OCI-LY1 (cell line): ENCODE measurements around the gene SLC25A26.

ENCODE experiments used
- H2AFZ ChIP-seq: fragments of 200-600 bp; sonication (generic), shearing (Covaris generic); 2 replicates; pipeline ENCODE4 v1.6.0; 2014; ENCODE audit warnings: antibody characterized with exemption, mild to moderate bottlenecking, low read length
- H3F3A ChIP-seq: fragments of 200-600 bp; sonication (generic), shearing (Covaris generic); 2 replicates; pipeline ENCODE4 v1.6.0; 2014; ENCODE audit warnings: mild to moderate bottlenecking, antibody characterized with exemption, low read length, moderate library complexity; ENCODE audit not compliant: insufficient read depth
- H3K27ac ChIP-seq: fragments of 200-600 bp; sonication (generic); 2 replicates; pipeline ENCODE4 v1.5.1; 2014; ENCODE audit warnings: low read length, mixed run types, mild to moderate bottlenecking, low read depth; ENCODE audit not compliant: poor library complexity, severe bottlenecking
- H3K27me3 ChIP-seq: fragments of 200-600 bp; sonication (generic); 2 replicates; pipeline ENCODE4 v1.6.0; 2014; ENCODE audit warnings: antibody characterized with exemption, mild to moderate bottlenecking, low read length, moderate library complexity; ENCODE audit not compliant: insufficient read depth
- H3K36me3 ChIP-seq: fragments of 200-600 bp; sonication (generic); 2 replicates; pipeline ENCODE4 v1.6.1; 2014; ENCODE audit warnings: mild to moderate bottlenecking, antibody characterized with exemption, low read length, moderate library complexity, mixed read lengths; ENCODE audit not compliant: insufficient read depth
- H3K4me1 ChIP-seq: fragments of 200-600 bp; sonication (generic); 2 replicates; pipeline ENCODE4 v1.5.1; 2014; ENCODE audit warnings: mild to moderate bottlenecking, low read length, moderate library complexity; ENCODE audit not compliant: insufficient read depth, severe bottlenecking
- H3K4me2 ChIP-seq: fragments of 200-600 bp; sonication (generic), shearing (Covaris generic); 2 replicates; pipeline ENCODE4 v1.6.1; 2014; ENCODE audit warnings: low read length
- H3K4me3 ChIP-seq: fragments of 200-600 bp; sonication (generic); 2 replicates; pipeline ENCODE4 v1.5.1; 2014; ENCODE audit warnings: low read length, low read depth, mild to moderate bottlenecking, mixed read lengths; ENCODE audit not compliant: poor library complexity, severe bottlenecking
- H3K79me2 ChIP-seq: fragments of 200-600 bp; shearing (Covaris generic); 2 replicates; pipeline ENCODE4 v1.6.1; 2016; ENCODE audit warnings: mixed run types, low read length, mixed read lengths; ENCODE audit not compliant: insufficient read depth
- H3K9ac ChIP-seq: fragments of 200-600 bp; sonication (generic), shearing (Covaris generic); 2 replicates; pipeline ENCODE4 v1.6.1; 2014; ENCODE audit warnings: mild to moderate bottlenecking, low read length, mixed read lengths
- H3K9me2 ChIP-seq: fragments of 200-600 bp; sonication (generic), shearing (Covaris generic); 2 replicates; pipeline ENCODE4 v1.6.1; 2014; ENCODE audit warnings: low read depth, mild to moderate bottlenecking, low read length, mixed read lengths
- H3K9me3 ChIP-seq: fragments of 200-600 bp; shearing (Covaris generic); 2 replicates; pipeline ENCODE4 v1.6.1; 2014; ENCODE audit warnings: low read length, mixed read lengths
- H4K20me1 ChIP-seq: fragments of 200-600 bp; sonication (generic), shearing (Covaris generic); 2 replicates; pipeline ENCODE4 v1.6.0; 2016; ENCODE audit warnings: mild to moderate bottlenecking, low read length; ENCODE audit not compliant: insufficient read depth
- EZH2 ChIP-seq: fragments of 200-600 bp; sonication (generic), shearing (Covaris generic); IDR thresholded peaks from 2 replicates; pipeline ENCODE4 v1.8.0; 2017; ENCODE audit warnings: borderline replicate concordance, mixed run types, mild to moderate bottlenecking, antibody characterized with exemption, low read length, moderate library complexity, mixed read lengths
- TF ChIP-seq, protein P1 (sequence below): fragments of 200-600 bp; sonication (generic), shearing (Covaris generic); IDR thresholded peaks from 2 replicates; pipeline ENCODE4 v1.5.1; 2017; ENCODE audit warnings: mild to moderate bottlenecking, antibody characterized with exemption, low read length, moderate library complexity, mixed read lengths

The SLC25A26 gene

DNA sequence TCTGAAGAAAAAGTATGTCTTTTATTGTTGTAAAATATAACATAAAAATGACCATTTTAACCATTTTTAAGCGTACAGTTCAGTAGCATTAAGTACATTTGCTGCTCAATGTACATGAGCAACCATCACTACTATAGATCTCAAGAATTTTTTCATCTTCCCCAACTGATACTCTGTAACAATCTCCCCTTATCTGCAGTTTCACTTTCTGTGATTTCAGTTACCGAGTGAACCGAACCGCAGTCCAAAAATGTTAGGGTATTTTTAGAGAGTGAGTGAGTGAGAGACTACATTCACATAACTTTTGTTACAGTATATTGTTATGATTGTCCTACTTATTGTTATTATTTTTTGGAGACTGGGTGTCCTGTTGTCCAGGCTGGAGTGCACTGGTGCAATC lies 9.0 kb upstream of the SLC25A26 start:
- no peak overlapping the region for H3K4me2 ChIP-seq
- H2AFZ ChIP-seq = no peak overlapping the region
- no peaks in the 10 kb centered on the region for H3K36me3 ChIP-seq
- H4K20me1 ChIP-seq = no peaks in the 10 kb centered on the region
- no peaks in the 10 kb centered on the region for H3K9me2 ChIP-seq
- no peak for TF ChIP-seq EZH2
- TF ChIP-seq, protein P1, sequence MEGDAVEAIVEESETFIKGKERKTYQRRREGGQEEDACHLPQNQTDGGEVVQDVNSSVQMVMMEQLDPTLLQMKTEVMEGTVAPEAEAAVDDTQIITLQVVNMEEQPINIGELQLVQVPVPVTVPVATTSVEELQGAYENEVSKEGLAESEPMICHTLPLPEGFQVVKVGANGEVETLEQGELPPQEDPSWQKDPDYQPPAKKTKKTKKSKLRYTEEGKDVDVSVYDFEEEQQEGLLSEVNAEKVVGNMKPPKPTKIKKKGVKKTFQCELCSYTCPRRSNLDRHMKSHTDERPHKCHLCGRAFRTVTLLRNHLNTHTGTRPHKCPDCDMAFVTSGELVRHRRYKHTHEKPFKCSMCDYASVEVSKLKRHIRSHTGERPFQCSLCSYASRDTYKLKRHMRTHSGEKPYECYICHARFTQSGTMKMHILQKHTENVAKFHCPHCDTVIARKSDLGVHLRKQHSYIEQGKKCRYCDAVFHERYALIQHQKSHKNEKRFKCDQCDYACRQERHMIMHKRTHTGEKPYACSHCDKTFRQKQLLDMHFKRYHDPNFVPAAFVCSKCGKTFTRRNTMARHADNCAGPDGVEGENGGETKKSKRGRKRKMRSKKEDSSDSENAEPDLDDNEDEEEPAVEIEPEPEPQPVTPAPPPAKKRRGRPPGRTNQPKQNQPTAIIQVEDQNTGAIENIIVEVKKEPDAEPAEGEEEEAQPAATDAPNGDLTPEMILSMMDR = no peak
- H3F3A ChIP-seq = no peaks in the 10 kb centered on the region
- H3K27ac ChIP-seq = no peak overlapping the region
- H3K79me2 ChIP-seq = no peaks in the 10 kb centered on the region
- H3K4me1 ChIP-seq = no peaks in the 10 kb centered on the region
- H3K27me3 ChIP-seq = no peaks in the 10 kb centered on the region
- H3K9me3 ChIP-seq = no peaks in the 10 kb centered on the region
- H3K9ac ChIP-seq = no peak overlapping the region
- H3K4me3 ChIP-seq = no peak overlapping the region

GRCh38 chr3:66215106-66215505 lies 5.7 kb upstream of the SLC25A26 start:
- H3K4me3 ChIP-seq = no peak overlapping the region
- no peak overlapping the region for H3K9ac ChIP-seq
- no peak overlapping the region for H2AFZ ChIP-seq
- H3K36me3 ChIP-seq = no peaks in the 10 kb centered on the region
- no peaks in the 10 kb centered on the region for H3K9me2 ChIP-seq
- H3K9me3 ChIP-seq = no peaks in the 10 kb centered on the region
- H3K27ac ChIP-seq = no peak overlapping the region
- peaks cover 2% of the 10 kb centered on the region for H3K4me1 ChIP-seq
- TF ChIP-seq, protein P1 = no peak
- TF ChIP-seq EZH2 = no peak
- no peaks in the 10 kb centered on the region for H3K79me2 ChIP-seq
- H3K4me2 ChIP-seq = no peak overlapping the region
- H3K27me3 ChIP-seq = no peaks in the 10 kb centered on the region
- no peaks in the 10 kb centered on the region for H4K20me1 ChIP-seq
- H3F3A ChIP-seq = no peaks in the 10 kb centered on the region

GRCh38 chr3:66220066-66220465 lies 735 bp upstream of the SLC25A26 start:
- H3K4me3 ChIP-seq = peak overlapping the region; percentile 79
- peak overlapping the region; percentile 27; the same call in 1 of the 2 replicates for H3K9ac ChIP-seq
- H3K9me2 ChIP-seq = no peaks in the 10 kb centered on the region
- peak overlapping the region; percentile 93 for H2AFZ ChIP-seq
- H3F3A ChIP-seq = no peaks in the 10 kb centered on the region
- peak overlapping the region; percentile 79 for H3K4me2 ChIP-seq
- H3K79me2 ChIP-seq = 0 out of 2 replicates have a peak, but pooled peaks cover 5% of the 10 kb centered on the region
- H3K9me3 ChIP-seq = no peaks in the 10 kb centered on the region
- H4K20me1 ChIP-seq = no peaks in the 10 kb centered on the region
- H3K4me1 ChIP-seq = peaks cover 12% of the 10 kb centered on the region
- H3K27me3 ChIP-seq = no peaks in the 10 kb centered on the region
- H3K27ac ChIP-seq = no peak overlapping the region
- peaks cover 11% of the 10 kb centered on the region for H3K36me3 ChIP-seq
- TF ChIP-seq, protein P1 = no peak
- TF ChIP-seq EZH2 = no peak
